Common myeloid progenitor, CD34-positive (primary cell): Measurements from ENCODE around the gene MTFP1.
A peak's percentile ranks its signal among the peaks of the same experiment; 100 is the strongest.

ENCODE experiments used
- CTCF ChIA-PET: fragments of 350-600 bp; sonication (Branson Sonifier 250); formaldehyde crosslinking; loops from one replicate; lab custom pipeline; 2021; ENCODE audit warnings: antibody characterized with exemption; lab: Charles Lee
- POLR2A ChIA-PET: fragments of 350-600 bp; sonication (Branson Sonifier 250); formaldehyde crosslinking; loops from one replicate; lab custom pipeline; 2021; ENCODE audit warnings: antibody characterized with exemption; lab: Charles Lee
- DNase-seq, 3 donors: peaks; one replicate each; pipeline versions ENCODE4 v3.0.0 to v3.0.0-alpha.2; 2013
- H3K27ac ChIP-seq, 2 experiments: 1 replicate in 1 of 2; 2 replicates in 1 of 2; pipeline ENCODE4 v1.7.0; 2013; ENCODE audit warnings: inconsistent platforms in 2 of 2, low read length in 2 of 2, mild to moderate bottlenecking in 2 of 2, low read depth in 1 of 2, moderate library complexity in 1 of 2; ENCODE audit not compliant: severe bottlenecking in 2 of 2, insufficient read depth in 1 of 2, poor library complexity in 1 of 2
- H3K27me3 ChIP-seq, 5 experiments: replicated peaks in 2 of 5; 1 replicate in 3 of 5; 2 replicates in 2 of 5; pipeline versions ENCODE4 v1.6.1 to v1.7.0; 2013; ENCODE audit warnings: low read length in 4 of 5, mild to moderate bottlenecking in 2 of 5, moderate library complexity in 2 of 5, inconsistent platforms in 1 of 5; ENCODE audit not compliant: insufficient read depth in 5 of 5, control insufficient read depth in 4 of 5
- H3K36me3 ChIP-seq, 4 experiments: 1 replicate in 2 of 4; 2 replicates in 2 of 4; pipeline versions ENCODE4 v1.6.1 to v1.7.0; 2013; ENCODE audit warnings: low read length in 3 of 4, control low read depth in 1 of 4, mild to moderate bottlenecking in 1 of 4; ENCODE audit not compliant: control insufficient read depth in 4 of 4, insufficient read depth in 4 of 4
- H3K4me1 ChIP-seq, 4 experiments: 1 replicate in 3 of 4; 2 replicates in 1 of 4; pipeline versions ENCODE4 v1.6.1 to v1.7.1; 2013; ENCODE audit warnings: low read length in 3 of 4, mild to moderate bottlenecking in 3 of 4, control low read depth in 1 of 4, inconsistent platforms in 1 of 4, moderate library complexity in 1 of 4; ENCODE audit not compliant: control insufficient read depth in 4 of 4, insufficient read depth in 4 of 4; ENCODE audit errors: control extremely low read depth in 1 of 4
- H3K4me3 ChIP-seq, 7 experiments: 1 replicate in 4 of 7; 2 replicates in 3 of 7; pipeline versions ENCODE4 v1.5.1 to v1.7.0; 2013; ENCODE audit warnings: mild to moderate bottlenecking in 7 of 7, low read length in 6 of 7, moderate library complexity in 6 of 7, inconsistent platforms in 2 of 7, low read depth in 2 of 7, control low read depth in 1 of 7; ENCODE audit not compliant: insufficient read depth in 4 of 7, control insufficient read depth in 1 of 7; ENCODE audit errors: extremely low read depth in 1 of 7
- H3K9me3 ChIP-seq, 5 experiments: 1 replicate in 4 of 5; 2 replicates in 1 of 5; pipeline versions ENCODE4 v1.6.1 to v1.7.1; 2013; ENCODE audit warnings: low read length in 4 of 5, mild to moderate bottlenecking in 2 of 5, inconsistent platforms in 1 of 5, low read depth in 1 of 5, moderate library complexity in 1 of 5; ENCODE audit not compliant: control insufficient read depth in 4 of 5, insufficient read depth in 2 of 5; ENCODE audit errors: control extremely low read depth in 1 of 5
- WGBS: methylation state at CpG from one replicate; pipeline ENCODE4 v1.1.5; 2013; ENCODE audit not compliant: insufficient coverage; 5-methylcytosine and 5-hydroxymethylcytosine counted together

MTFP1 gene

GRCh38 chr22:30424534-30425326 is 838 bp upstream of the MTFP1 start:
- no peaks in the 10 kb centered on the region for H3K27me3 ChIP-seq
- peak overlapping the region in 1 of 2 experiments; percentile 88 for H3K27ac ChIP-seq
- CTCF ChIA-PET: interaction anchor here (0.9 to 6.8 kb wide), 10 partner anchors 9 to 139 kb away, joined by 3 to 42 read pairs (median 4); no protein-coding TSS in a partner anchor
- H3K4me1 ChIP-seq: peaks cover 9 to 44% (median 41%) of the 10 kb centered on the region in 4 experiments
- H3K9me3 ChIP-seq: no peaks in the 10 kb centered on the region
- POLR2A ChIA-PET: no interaction called here
- no peak for DNase-seq
- H3K36me3 ChIP-seq: peaks cover 0 to 35% (median 1%) of the 10 kb centered on the region in 4 experiments
- 57% methylated on average over 17 of the region's 20 CpGs for WGBS
- H3K4me3 ChIP-seq: peak overlapping the region in 6 of 7 experiments; percentile 62 to 85 (median 77)

- Histone ChIP-seq H3K27me3 (no peaks in the 10 kb centered on the region), H3K36me3 (peaks cover 0 to 35% (median 1%) of the 10 kb centered on the region in 4 experiments), H3K4me1 (peaks cover 9 to 44% (median 41%) of the 10 kb centered on the region in 4 experiments), H3K9me3 (no peaks in the 10 kb centered on the region), H3K4me3 (peak overlapping the region; percentile 33 to 78 (median 75)), H3K27ac (peak overlapping the region in 1 of 2 experiments; percentile 10)
- ChIA-PET CTCF (interaction anchor here (0.9 to 6.8 kb wide), 4 partner anchors 9 to 60 kb away, joined by 3 to 42 read pairs (median 6); no protein-coding TSS in a partner anchor), POLR2A (no interaction called here)
- WGBS: 38% methylated on average over 8 of the region's 9 CpGs
- DNase-seq: no peak
Measured at GRCh38 chr22:30425327-30425615, 297 bp upstream of the MTFP1 start.

DNA sequence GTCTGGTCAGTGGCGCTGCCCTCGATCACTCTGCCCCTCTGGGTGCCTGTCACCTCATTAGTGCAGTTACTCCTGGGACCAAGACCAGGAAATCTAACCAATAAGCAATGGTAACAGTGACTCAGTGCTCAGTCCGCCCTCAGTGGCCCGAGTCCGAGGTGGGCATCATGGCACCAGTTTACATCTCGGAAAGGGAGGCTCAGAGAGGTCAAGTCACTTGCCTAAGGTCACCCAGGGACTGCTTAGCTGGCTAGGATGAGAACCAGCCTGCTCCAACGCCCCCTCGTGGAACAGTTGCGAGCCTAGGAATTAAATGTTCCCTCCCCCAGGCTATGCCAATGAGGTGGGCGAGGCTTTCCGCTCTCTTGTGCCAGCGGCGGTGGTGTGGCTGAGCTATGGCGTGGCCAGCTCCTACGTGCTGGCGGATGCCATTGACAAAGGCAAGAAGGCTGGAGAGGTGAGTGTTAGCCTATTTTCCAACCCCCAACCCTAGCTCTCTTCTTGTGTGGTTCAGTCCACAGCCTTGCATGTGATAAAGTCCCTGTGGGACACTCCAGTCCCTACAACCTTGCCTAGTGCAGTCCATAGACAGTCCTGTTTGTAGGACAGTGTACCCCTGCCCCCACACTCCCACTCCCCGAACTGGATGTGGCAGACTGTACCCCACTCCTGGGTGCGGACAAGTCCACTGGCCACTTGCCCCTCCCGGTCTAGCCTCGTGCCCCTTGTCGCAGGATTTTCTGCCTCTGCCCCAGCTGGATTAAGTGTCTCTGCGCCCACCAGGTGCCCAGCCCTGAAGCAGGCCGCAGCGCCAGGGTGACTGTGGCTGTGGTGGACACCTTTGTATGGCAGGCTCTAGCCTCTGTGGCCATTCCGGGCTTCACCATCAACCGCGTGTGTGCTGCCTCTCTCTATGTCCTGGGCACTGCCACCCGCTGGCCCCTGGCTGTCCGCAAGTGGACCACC is 1.1 kb downstream of the MTFP1 start:
- H3K4me3 ChIP-seq: peak overlapping the region in 6 of 7 experiments; percentile 25 to 78 (median 75)
- WGBS: 92% methylated on average over 17 of the region's 29 CpGs
- ChIA-PET POLR2A (no interaction called here), CTCF (interaction anchor here (0.8 to 6.8 kb wide), 6 partner anchors 10 to 276 kb away, joined by 3 to 42 read pairs (median 5); no protein-coding TSS in a partner anchor)
- no peak overlapping the region for H3K27ac ChIP-seq
- H3K36me3 ChIP-seq: peaks cover 0 to 31% (median 1%) of the 10 kb centered on the region in 4 experiments
- peak; percentile 81 to 90 (median 88) for DNase-seq
- no peaks in the 10 kb centered on the region for H3K9me3 ChIP-seq
- no peaks in the 10 kb centered on the region for H3K27me3 ChIP-seq
- peaks cover 9 to 44% (median 41%) of the 10 kb centered on the region in 4 experiments for H3K4me1 ChIP-seq

DNA sequence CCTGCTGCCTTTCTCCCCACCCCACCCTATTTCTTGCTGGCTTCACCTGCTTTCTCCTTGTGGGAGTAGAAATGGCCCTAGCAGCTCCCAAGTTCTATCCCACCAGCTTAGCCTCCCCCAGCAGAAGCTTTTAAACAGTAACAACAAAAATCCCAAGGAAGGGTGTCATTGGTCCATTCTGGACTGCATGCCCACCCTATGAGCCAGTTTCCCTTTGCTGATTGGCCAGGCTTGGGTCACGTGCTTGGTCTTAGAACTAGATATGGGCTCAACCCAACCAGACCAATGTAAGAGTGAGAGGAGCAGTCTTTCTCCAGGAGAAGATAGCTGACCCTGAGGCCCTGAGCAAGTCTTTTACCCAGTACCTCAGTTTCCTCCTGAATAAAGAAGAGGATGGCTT is 2.3 kb downstream of the MTFP1 start:
- peaks cover 0 to 31% (median 1%) of the 10 kb centered on the region in 4 experiments for H3K36me3 ChIP-seq
- 90% methylated on average over 1 of the region's 1 CpG for WGBS
- no peak overlapping the region for H3K4me3 ChIP-seq
- no peaks in the 10 kb centered on the region for H3K9me3 ChIP-seq
- DNase-seq: peak in 1 of 3 donors; percentile 5
- ChIA-PET POLR2A (no interaction called here), CTCF (interaction anchor here (0.7 to 2.5 kb wide), 3 partner anchors 9 to 140 kb away, joined by 3 to 14 read pairs (median 3); no protein-coding TSS in a partner anchor)
- no peak overlapping the region for H3K27ac ChIP-seq
- H3K4me1 ChIP-seq: peaks cover 9 to 36% (median 33%) of the 10 kb centered on the region in 4 experiments
- H3K27me3 ChIP-seq: no peaks in the 10 kb centered on the region

DNA sequence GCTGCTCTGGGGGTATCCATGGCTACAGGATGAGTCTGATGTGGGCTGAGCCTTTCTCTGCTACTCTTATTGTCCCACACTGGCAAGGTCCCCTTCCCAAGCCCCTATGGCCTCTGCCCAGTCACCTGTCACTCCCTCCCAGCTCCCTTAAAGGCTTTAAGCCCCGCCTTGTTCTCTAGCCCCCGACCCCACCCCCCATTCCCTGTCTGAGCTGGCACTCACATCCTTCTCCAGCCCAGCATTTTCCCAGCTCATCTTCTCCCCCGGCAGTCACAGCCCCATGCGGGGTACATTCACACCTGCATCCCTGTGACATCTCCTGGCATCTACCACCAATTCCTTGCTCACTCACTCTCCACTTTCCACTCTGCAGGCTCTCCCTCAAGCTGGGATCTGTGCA is 4.3 kb downstream of the MTFP1 start:
- Histone ChIP-seq H3K9me3 (no peaks in the 10 kb centered on the region), H3K4me1 (peaks cover 2 to 20% (median 17%) of the 10 kb centered on the region in 4 experiments), H3K27ac (no peak overlapping the region), H3K36me3 (peaks cover 0 to 31% (median 1%) of the 10 kb centered on the region in 4 experiments), H3K27me3 (no peaks in the 10 kb centered on the region), H3K4me3 (no peak overlapping the region)
- CTCF ChIA-PET: no interaction called here
- whole genome bisulfite sequencing: 83% methylated on average over 4 of the region's 4 CpGs
- DNase-seq: no peak
- POLR2A ChIA-PET: no interaction called here

DNA sequence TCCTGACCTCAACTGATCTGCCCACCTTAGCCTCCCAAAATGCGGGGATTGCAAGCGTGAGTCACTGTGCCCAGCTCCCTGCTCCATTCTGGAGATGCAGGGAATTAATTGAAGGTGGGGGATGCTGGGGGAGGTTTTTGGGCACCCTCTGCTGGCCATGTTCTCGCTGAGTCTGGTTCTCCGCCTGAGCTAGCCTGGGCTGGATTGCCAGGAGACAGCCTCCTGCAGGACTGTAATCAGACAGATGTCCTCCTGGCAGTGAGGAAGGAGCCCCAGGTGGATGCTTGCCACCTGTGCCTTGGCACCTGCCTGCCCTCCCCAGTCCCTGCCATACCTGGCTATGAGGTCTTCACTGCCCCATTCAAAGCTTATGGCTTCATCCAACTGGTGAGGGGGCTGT is 5.4 kb downstream of the MTFP1 start:
- CTCF ChIA-PET: no interaction called here
- Histone ChIP-seq H3K4me1 (peaks cover 0 to 20% (median 17%) of the 10 kb centered on the region in 4 experiments), H3K27me3 (no peaks in the 10 kb centered on the region), H3K36me3 (peaks cover 0 to 31% (median 1%) of the 10 kb centered on the region in 4 experiments), H3K4me3 (no peak overlapping the region), H3K9me3 (no peaks in the 10 kb centered on the region), H3K27ac (no peak overlapping the region)
- 90% methylated on average over 3 of the region's 4 CpGs for WGBS
- no peak for DNase-seq
- POLR2A ChIA-PET: no interaction called here
